Muscle layer of duodenum (tissue), 2 donors: ENCODE data around the gene FOXQ1.

ENCODE experiments used
- H3K27ac ChIP-seq: one replicate; pipeline ENCODE4 v1.7.0; 2013; ENCODE audit warnings: mild to moderate bottlenecking, low read length
- H3K27me3 ChIP-seq: one replicate; pipeline ENCODE4 v1.7.0; 2013; ENCODE audit warnings: low read depth, mild to moderate bottlenecking, control low read depth, low read length
- H3K36me3 ChIP-seq, 2 donors: one replicate each; pipeline ENCODE4 v1.7.0; 2013; ENCODE audit warnings: low read length in 2 of 2, control low read depth in 1 of 2, mild to moderate bottlenecking in 1 of 2; ENCODE audit not compliant: insufficient read depth in 2 of 2, control insufficient read depth in 1 of 2
- H3K4me1 ChIP-seq, 2 donors: one replicate each; pipeline ENCODE4 v1.7.0; 2013; ENCODE audit warnings: low read length in 2 of 2, mild to moderate bottlenecking in 2 of 2, control low read depth in 1 of 2, moderate library complexity in 1 of 2; ENCODE audit not compliant: insufficient read depth in 2 of 2, control insufficient read depth in 1 of 2
- H3K4me3 ChIP-seq, 2 donors: one replicate each; pipeline ENCODE4 v1.7.0; 2013; ENCODE audit warnings: low read length in 2 of 2, low read depth in 1 of 2, mild to moderate bottlenecking in 1 of 2
- H3K9me3 ChIP-seq, 2 donors: one replicate each; pipeline ENCODE4 v1.7.0; 2013; ENCODE audit warnings: low read length in 2 of 2, control low read depth in 1 of 2, mild to moderate bottlenecking in 1 of 2; ENCODE audit not compliant: control insufficient read depth in 1 of 2
- donor health status: healthy.

FOXQ1 gene

DNA sequence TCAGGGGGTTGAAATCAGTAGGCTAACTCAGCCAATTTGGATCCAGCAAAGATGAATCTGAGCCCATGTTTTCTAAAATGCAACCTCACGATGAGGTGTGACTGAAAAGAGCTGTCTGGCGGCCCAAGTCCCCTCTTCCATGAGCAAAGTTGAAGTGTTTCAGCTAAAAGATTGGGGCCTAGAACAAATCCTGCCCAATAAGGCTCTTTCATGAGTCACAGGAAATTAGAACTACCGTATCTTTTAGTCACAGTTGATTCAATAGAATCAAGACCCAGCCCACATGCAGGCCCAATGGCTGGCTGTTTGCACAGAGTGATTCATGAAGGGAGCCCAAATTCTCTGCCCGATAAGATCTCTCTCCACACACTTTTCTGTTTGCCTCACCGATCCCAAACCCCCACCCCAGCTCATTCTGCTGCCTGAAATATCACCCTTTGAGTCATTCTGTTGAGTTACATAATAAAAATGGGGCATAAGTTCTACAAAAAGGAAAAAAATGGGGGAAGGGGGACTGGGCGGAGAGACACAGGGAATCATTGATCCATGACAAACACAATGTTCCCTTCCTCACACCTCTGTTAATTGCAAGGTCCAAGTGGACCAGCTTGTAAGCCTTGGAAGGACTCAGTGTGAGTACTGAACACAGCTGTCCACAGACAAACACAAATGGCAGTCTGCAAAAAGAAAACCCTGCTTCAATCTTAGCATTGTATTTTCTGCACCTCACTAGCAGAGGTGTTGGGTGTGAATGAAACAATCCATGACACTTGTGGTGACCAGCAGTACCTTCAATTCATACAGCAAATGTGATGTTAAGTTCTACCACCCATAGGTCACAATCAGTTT, 13.8 kb downstream of the FOXQ1 start:
- H3K9me3 ChIP-seq, result no peaks in the 10 kb centered on the region
- peaks cover 0 to 8% of the 10 kb centered on the region in 2 donors for H3K4me1 ChIP-seq
- H3K4me3 ChIP-seq, result no peak overlapping the region
- no peaks in the 10 kb centered on the region for H3K36me3 ChIP-seq
- H3K27me3 ChIP-seq, result no peaks in the 10 kb centered on the region
- H3K27ac ChIP-seq, result no peak overlapping the region

GRCh38 chr6:1326535-1327121, 14.7 kb downstream of the FOXQ1 start:
- no peak overlapping the region for H3K4me3 ChIP-seq
- H3K36me3 ChIP-seq, result no peaks in the 10 kb centered on the region
- H3K9me3 ChIP-seq, result no peaks in the 10 kb centered on the region
- peaks cover 0 to 7% of the 10 kb centered on the region in 2 donors for H3K4me1 ChIP-seq
- H3K27ac ChIP-seq, result no peak overlapping the region
- no peaks in the 10 kb centered on the region for H3K27me3 ChIP-seq

GRCh38 chr6:1327630-1328029, 15.7 kb downstream of the FOXQ1 start:
- no peaks in the 10 kb centered on the region for H3K27me3 ChIP-seq
- H3K9me3 ChIP-seq, result no peaks in the 10 kb centered on the region
- no peak overlapping the region for H3K4me3 ChIP-seq
- H3K4me1 ChIP-seq, result no peaks in the 10 kb centered on the region
- no peak overlapping the region for H3K27ac ChIP-seq
- H3K36me3 ChIP-seq, result no peaks in the 10 kb centered on the region

DNA sequence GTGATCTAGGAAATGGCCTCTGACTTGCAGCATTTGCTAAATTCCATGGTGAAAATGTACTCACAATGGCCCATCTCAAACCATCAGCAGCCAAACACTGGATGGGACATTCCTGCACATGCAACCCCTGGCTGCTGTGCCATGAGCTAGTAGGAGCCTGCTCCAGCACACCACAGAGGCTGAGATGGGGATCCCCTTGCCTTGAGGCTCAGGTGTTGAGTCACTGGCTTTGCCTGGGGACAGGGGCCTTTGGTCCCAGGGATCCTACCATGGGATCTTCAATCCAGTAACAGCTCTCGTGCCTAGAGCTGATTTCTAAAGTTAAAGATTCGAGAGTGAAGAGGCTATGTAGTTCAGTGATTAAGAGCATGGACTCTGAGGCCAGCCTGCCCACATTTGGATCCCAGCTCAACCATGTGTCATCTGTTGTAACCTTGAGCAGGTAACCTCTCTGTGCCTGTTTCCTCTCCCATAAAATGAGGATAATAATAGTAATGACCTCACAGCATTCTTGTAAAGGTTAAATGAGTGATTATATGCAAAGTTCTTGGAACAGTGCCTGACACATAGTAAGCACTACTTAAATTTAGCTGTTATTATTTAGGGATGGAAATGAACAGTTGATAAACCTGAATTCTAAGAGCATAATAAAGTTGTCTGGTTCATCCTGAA, 16.4 kb downstream of the FOXQ1 start:
- Histone ChIP-seq H3K27ac (no peak overlapping the region), H3K27me3 (no peaks in the 10 kb centered on the region), H3K36me3 (no peaks in the 10 kb centered on the region), H3K4me1 (no peaks in the 10 kb centered on the region), H3K9me3 (no peaks in the 10 kb centered on the region), H3K4me3 (no peak overlapping the region)

DNA sequence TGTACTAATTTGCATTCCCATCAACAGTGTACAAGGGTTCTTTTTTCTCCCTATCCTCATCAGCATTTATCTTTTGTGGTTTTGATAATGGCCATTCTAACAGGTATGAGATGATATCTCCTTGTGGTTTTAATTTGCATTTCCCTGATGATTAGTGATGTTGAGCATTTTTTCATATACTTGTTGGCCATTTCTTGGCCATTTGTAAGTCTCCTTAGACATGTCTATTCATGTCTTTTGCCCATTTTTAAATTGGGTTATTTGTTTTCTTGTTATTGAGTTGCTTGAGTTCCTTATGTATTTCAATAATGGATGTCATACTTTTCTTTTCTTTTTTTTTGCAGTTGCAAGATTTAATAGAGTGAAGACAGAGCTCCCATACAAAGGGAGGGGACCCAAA, 17.8 kb downstream of the FOXQ1 start:
- H3K4me3 ChIP-seq, result no peak overlapping the region
- no peaks in the 10 kb centered on the region for H3K27me3 ChIP-seq
- no peaks in the 10 kb centered on the region for H3K4me1 ChIP-seq
- no peaks in the 10 kb centered on the region for H3K36me3 ChIP-seq
- H3K9me3 ChIP-seq, result no peaks in the 10 kb centered on the region
- no peak overlapping the region for H3K27ac ChIP-seq

GRCh38 chr6:1334684-1335083, 22.8 kb downstream of the FOXQ1 start:
- Histone ChIP-seq H3K4me1 (no peaks in the 10 kb centered on the region), H3K36me3 (no peaks in the 10 kb centered on the region), H3K4me3 (no peak overlapping the region), H3K27ac (no peak overlapping the region), H3K9me3 (no peaks in the 10 kb centered on the region), H3K27me3 (no peaks in the 10 kb centered on the region)

GRCh38 chr6:1335367-1336037, 23.6 kb downstream of the FOXQ1 start:
- Histone ChIP-seq H3K4me3 (no peak overlapping the region), H3K4me1 (no peaks in the 10 kb centered on the region), H3K27me3 (no peaks in the 10 kb centered on the region), H3K27ac (peak overlapping the region; percentile 27), H3K36me3 (no peaks in the 10 kb centered on the region), H3K9me3 (no peaks in the 10 kb centered on the region)

DNA sequence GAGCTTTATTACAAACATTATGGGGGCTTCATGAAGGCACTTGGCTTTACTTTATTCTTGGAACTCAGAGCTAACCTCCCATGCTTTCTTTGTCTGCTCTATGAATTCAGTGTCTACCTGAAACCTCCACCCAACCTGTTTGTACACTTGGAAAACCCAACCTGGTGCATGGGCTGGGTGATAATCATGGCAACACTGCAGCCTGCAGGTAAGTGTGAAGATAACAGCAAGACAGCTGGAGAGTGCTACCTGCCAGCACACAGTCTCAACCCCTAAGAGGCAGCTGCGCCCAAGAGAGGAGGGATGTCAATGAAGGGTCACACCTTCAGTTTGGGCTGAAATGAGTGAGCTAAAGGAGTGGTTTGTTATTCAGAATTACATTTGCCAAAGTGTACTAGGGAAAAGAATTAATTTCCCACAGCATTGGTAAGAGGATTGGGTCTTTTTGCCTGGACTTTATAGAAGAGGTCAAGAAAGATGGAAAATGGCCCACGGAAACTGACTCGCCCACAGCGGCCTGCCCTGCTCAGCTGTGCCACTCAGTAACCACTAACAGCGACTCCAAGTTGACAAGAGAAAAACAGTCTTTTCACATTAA, 24.4 kb downstream of the FOXQ1 start:
- no peaks in the 10 kb centered on the region for H3K27me3 ChIP-seq
- H3K4me1 ChIP-seq, result no peaks in the 10 kb centered on the region
- H3K4me3 ChIP-seq, result no peak overlapping the region
- peak overlapping the region; percentile 27 for H3K27ac ChIP-seq
- no peaks in the 10 kb centered on the region for H3K36me3 ChIP-seq
- H3K9me3 ChIP-seq, result no peaks in the 10 kb centered on the region

DNA sequence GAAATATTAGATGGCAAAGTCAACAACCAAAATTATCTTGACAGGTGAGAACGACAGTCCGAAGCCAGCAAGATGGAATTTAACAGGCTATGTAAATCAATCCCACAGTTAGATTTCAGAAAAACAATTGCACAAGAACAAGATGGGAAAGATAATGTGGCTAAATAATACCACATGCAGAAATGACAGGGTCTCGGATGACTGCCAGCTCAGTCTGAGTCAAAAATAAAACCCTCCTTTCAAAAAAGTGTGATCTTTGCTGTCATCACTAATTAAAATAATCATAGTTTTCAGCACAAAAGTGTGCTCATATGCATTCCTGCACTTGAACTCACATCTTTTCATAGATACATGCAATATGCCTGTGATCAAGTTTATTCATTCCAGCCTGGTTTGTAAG, 25.9 kb downstream of the FOXQ1 start:
- no peaks in the 10 kb centered on the region for H3K36me3 ChIP-seq
- H3K4me1 ChIP-seq, result no peaks in the 10 kb centered on the region
- H3K9me3 ChIP-seq, result no peaks in the 10 kb centered on the region
- H3K27me3 ChIP-seq, result no peaks in the 10 kb centered on the region
- H3K4me3 ChIP-seq, result no peak overlapping the region
- H3K27ac ChIP-seq, result no peak overlapping the region

DNA sequence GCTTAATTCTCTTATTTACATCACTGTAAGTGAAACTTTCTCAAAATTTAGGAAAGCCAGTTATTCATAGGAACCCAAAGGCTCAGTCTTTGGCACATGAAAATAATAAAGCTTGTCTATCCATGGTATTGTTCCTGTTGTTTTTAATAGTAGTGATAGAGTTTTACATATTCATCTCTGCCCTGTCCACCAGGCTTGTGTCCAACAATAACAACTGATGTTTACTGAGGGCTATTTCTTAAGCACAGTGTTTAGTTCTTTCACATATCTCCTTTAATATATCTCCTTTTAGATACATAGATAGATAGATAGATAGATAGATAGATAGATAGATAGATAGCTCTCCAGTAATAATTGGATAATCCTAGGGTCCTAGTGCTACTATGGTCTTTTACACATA, 34.2 kb downstream of the FOXQ1 start:
- H3K27me3 ChIP-seq, result no peaks in the 10 kb centered on the region
- no peak overlapping the region for H3K27ac ChIP-seq
- H3K4me3 ChIP-seq, result no peak overlapping the region
- H3K36me3 ChIP-seq, result no peaks in the 10 kb centered on the region
- H3K9me3 ChIP-seq, result peaks cover under 1 to 9% of the 10 kb centered on the region in 2 donors
- H3K4me1 ChIP-seq, result no peaks in the 10 kb centered on the region

DNA sequence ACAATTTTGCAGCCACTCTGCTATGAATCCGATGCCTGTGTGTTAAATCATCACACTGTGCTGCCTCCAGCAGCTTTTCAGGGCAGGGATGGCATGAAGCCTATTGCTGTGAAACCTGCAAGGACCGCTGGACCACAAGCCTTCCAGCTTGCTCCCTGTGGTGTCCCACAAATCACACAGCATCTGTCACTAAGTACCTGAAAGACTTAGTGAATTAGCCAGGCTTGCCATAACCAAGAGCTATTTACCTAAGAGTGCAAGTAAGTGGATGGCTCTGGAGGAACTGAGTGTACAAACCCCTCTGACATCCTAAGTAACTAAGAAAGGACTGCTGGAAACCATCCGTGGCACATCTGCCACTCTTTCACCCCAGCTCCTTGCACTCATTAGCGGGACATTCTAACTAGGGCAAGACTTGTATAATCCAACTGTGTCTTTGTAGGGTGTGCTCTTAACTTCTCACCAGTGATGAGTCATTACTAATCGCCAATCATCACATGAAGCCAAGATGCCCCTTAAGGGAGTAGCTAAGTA, 34.7 kb downstream of the FOXQ1 start:
- Histone ChIP-seq H3K9me3 (peaks cover 6 to 13% of the 10 kb centered on the region in 2 donors), H3K36me3 (no peaks in the 10 kb centered on the region), H3K27ac (no peak overlapping the region), H3K27me3 (no peaks in the 10 kb centered on the region), H3K4me3 (no peak overlapping the region), H3K4me1 (no peaks in the 10 kb centered on the region)
